HG03045 (cell line): ENCODE measurements around the gene ENDOG.
"Not testable (repeated sequence)": the region's sequence is repeated elsewhere in the genome, so short reads cannot be mapped to it uniquely, and the experiment has no call there.

Source experiments
- ATAC-seq: cut with Tn5 transposase; IDR thresholded peaks from one replicate; pipeline ENCODE4 v1.9.1; 2021; ENCODE audit warnings: mild to moderate bottlenecking, moderate library complexity; ENCODE audit not compliant: unreplicated experiment

ENDOG gene

GRCh38 chr9:128828267-128828666, 10.0 kb downstream of the ENDOG start:
- no peak for ATAC-seq

DNA sequence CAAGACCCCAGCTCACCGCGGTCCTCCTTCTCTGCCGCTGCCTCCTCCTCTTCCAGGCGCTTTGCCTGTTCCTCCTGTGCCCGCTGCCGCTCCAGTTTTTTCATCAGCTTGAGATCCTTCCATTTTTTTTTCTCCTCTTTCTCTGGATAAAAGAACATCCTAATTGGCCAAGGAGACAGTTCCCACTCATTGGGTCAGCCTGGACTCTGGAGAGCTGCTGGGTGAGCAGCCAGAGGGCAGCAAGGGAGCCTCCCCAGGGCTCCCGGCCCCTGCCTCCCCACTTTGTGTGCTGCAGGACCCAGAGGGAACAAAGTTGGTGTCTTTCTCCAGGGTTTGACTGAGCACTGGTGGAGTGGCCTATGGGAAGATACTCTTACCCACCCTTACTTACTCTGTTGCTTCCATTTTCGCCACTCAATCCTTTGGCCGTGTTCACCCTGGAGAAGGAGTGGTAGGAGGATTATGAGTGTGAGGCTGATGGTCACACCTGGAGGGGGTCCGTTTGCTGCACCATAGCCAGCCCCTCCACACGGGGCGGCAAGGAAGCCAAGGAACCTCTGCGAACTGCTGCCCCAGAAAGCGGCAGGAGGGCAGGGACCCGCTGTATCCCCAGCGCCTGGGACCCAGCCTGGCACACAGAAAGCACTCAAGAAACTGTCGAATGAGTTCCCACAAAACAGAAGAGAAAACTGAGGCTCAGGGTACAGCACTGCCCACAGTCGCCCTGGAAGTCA, 10.6 kb downstream of the ENDOG start:
- ATAC-seq, result no peak

- peak; percentile 95 for ATAC-seq
Measured at GRCh38 chr9:128829477-128830251, 11.4 kb downstream of the ENDOG start, which contains the start of gene SPOUT1. SPOUT1 (minus strand) TSS chr9:128829794; CDS start chr9:128829780, 14 bp downstream.

- no peak for ATAC-seq
Measured at GRCh38 chr9:128833696-128834095, 15.4 kb downstream of the ENDOG start.

GRCh38 chr9:128835246-128836210, 17.2 kb downstream of the ENDOG start:
- ATAC-seq, result no peak

DNA sequence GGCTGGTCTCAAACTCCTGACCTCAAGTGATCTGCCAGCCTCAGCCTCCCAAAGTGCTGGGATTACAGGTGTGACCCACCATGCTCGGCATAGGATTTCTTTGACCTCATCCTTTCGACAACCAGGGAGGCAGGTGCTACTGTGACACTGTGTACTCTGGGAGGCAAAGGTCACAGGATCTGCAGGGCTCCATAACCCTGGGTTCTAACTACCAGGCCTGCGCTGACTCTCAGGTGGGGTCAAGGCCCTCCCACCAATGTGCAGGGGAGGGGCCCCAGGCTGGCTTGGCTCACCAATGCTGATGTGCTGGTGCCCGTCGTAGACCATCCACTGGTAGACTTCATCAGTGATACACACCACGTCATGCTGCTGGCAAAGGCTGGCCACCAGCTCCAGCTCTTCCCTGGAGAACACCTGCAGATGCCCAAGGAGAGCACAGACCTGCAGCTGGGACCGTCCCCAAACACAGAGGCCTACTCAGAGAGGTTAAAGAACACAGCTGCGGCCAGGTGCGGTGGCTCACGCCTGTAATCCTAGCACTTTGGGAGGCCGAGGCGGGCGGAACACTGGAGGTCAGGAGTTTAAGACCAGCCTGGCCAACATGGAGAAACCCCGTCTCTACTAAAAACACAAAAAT, 18.3 kb downstream of the ENDOG start:
- ATAC-seq, result no peak

DNA sequence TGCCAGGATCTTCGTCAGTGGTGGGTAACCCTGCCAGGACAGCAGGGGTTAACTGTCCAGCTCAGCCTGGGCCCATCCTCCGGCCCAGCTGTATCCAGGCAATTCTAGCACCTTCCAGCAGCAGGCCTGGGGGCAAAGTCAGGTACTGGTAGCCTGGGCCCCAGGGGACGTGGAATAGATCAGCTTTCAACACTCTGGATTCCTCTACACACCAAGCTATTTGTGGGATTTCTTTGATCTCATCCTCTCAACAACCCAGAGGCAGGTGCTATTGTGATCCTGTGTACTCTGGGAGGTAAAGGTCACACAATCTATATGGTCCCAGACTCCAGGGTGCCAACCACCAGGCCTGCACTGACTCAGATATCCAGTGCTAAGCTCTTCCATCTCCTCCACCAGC, 20.0 kb downstream of the ENDOG start:
- no peak for ATAC-seq

DNA sequence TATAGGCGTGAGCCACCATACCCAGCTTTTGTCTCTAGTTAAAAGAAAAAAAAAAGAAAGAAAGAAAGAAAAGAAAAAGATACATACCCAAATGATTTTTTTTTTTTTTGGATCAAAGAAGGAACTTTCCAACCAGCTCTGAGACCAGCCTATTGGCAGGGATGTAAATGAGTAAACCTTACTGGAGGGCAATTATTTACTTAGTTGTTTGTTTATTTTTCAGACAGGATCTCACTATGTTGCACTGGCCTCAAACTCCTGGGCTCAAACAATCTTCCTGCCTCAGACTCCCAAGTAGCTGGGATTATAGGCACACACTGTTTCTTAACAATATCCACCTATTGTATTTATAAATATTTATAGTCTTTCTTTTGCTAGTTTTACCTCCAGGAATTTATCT, 22.2 kb downstream of the ENDOG start:
- ATAC-seq, result no peak

DNA sequence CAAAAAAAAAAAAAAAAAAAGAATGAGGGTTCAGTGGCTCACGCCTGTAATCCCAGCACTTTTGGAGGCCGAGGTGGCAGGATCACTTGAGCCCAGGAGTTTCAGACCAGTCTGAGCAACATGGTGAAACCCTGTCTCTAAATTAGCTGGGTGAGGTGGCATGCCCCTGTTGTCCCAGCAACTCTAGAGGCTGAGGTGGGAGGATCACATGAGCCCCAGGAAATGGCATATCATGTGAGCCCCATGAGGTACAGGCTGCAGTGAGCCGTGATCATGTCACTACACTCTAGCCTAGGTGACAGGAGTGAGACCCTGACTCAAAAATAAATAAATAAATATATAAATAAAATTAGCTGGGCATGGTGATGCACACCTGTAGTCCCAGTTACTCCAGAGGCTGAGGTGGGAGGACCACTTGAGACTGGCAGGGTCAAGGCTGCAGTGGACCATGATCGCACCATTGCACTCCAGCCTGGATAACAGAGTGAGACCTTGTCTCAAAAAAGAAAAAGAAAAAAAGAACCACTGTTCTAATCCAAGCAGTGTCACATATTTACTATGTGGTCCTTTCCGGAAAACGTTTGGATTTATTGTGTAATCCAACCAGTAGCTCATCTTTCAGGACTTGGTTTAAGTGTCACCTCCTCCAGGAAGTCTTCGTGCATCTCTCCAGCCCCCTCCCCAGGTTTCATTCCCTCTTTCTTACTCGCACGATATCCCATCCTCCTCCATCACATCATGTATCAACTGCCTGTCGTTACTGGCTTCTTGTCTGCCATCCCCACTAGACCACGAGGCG, 23.6 kb downstream of the ENDOG start:
- ATAC-seq, result no peak

GRCh38 chr9:128843171-128843570, 24.9 kb downstream of the ENDOG start:
- ATAC-seq, result not testable (repeated sequence)

DNA sequence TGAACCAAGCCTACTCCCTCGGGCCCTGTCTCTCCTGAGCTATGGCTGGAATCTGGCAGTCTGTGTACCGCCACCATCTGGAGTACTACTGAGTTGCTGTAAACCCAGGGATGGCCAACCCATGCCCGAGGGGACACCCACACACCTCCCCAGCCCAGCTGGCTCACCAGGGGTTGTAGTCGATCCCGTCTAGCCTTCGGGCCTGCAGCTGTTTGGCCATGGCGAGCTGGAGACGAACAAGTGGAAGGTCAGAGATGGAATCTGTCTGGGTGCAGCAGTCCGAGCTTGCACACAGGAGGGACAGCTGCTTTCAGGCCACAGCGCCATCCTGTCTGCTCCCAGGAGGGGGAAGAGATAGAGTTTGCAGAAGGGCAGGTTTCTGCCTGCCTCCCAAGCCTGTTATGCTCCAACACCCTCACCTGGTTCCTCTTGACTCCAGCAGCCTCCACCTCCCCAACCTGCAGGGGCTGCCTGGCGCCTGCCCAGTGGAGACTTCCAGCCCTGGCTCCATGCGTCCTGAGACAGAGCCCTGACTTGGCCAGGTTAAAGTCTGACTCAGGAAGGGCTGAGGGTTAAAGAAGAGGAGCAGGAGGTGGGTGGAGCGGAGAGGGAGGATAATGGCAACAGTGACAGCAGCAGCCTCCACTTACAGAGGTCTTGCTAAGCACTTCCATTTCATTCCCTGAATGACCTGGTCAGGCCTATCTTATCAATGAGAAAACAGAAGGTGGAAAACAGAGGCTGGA, 27.1 kb downstream of the ENDOG start:
- ATAC-seq, result no peak

GRCh38 chr9:128846680-128847030, 28.4 kb downstream of the ENDOG start:
- ATAC-seq, result no peak

DNA sequence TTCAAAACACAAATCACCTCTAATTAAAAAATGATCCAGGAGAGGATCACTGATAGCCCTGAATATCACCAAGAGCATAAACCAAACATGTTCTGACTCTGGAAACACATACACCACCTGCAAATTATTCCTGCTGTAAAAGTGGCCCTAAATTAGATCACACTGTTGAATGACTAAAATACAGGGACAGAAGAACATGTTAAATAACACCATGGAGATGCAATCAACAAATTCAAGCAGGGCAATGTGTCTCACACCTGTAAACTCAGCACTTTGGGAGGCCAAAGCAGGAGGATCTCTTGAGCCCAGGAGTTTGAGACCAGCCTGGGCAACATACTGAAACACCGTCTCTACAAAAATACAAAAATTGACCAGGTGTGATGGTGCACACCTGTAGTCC, 29.5 kb downstream of the ENDOG start:
- ATAC-seq, result no peak

DNA sequence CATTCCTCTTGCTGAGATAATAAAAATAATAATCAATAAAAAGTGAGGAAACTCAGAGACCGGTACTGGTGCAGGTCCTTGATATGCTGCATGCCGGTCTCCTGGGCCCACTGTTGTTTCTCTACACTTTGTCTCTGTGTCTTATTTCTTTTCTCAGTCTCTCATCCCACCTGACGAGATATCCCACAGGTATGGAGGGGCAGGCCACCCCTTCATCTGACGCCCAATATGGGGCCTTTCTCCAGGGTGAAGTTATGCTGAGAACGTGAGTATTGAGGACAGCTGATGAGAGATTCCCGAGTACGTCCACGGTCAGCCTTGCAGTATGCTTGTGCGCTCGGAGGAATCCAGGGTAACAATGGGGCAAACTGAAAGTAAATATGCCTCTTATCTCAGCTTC, 32.7 kb downstream of the ENDOG start:
- ATAC-seq, result not testable (repeated sequence)

DNA sequence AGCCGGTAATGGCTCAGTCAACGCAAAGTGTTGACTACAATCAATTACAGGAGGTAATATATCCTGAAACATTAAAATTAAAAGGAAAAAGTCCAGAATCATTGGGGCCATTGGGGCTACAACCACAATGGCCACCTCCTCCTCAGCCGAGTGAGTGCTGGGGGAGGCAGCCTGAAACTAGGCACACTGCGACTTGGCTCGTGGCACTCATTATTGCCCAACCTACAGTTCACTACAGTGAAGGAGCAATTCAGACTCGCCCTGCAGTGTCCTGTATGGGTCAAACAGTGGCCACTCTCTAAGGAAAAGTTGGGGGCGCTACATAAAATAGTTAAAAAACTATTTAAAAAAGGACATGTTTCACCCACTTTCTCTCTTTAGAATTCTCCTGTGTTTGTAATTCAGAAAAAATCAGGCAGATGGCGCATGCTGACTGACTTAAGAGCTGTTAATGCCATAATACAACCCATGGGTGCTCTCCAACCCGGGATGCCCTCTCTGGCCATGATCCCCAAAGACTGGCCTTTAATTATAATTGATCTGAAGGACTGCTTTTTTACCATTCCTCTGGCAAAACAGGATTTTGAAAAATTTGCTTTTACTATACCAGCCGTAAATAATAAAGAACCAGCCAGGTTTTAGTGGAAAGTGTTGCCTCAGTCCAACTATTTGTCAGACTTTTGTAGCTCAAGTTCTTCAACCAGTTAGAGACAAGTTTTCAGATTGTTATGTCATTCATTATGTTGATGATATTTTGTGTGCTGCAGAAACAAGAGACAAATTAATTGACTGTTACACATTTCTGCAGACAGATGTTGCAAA, 33.7 kb downstream of the ENDOG start:
- not testable (repeated sequence) for ATAC-seq

GRCh38 chr9:128852646-128853045, 34.3 kb downstream of the ENDOG start:
- not testable (repeated sequence) for ATAC-seq

DNA sequence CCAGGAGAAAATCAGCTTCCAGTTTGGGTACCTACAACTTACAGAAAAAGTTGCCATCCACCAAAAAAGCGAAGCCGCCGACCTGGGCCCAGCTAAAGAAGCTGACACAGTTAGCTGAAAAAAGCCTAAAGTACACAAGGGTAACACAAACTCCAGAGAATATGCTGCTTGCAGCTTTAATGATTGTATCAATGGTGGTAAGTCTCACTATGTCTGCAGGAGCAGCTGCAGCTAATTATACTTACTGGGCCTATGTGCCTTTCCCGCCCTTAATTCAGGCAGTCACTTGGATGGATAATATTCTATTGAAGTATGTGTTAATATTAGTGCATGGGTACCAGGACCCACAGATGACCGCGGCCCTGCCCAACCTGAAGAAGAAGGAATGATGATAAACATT, 36.2 kb downstream of the ENDOG start:
- not testable (repeated sequence) for ATAC-seq

DNA sequence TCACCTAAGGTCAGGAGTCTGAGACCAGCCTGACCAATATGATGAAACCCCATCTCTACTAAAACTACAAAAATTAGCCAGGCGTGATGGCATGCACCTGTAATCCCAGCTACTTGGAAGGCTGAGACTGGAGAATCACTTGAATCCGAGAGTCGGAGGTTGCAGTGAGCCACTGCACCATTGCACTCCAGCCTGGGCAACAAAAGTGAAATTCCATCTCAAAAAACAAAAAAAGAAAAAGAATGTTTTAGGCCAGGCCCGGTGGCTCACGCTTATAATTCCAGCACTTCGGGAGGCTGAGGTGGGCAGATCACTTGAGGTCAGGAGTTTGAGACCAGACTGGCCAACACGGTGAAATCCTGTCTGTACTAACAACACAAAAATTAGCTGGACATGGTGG, 40.2 kb downstream of the ENDOG start:
- ATAC-seq, result not testable (repeated sequence)
